Common myeloid progenitor, CD34-positive (primary cell): ENCODE measurements around the gene LTBP3.
A peak's percentile ranks its signal among the peaks of the same experiment; 100 is the strongest.

Experiments used
- CTCF ChIA-PET: fragments of 350-600 bp; sonication (Branson Sonifier 250); formaldehyde crosslinking; loops from one replicate; lab custom pipeline; 2021; ENCODE audit warnings: antibody characterized with exemption; lab: Charles Lee
- POLR2A ChIA-PET: fragments of 350-600 bp; sonication (Branson Sonifier 250); formaldehyde crosslinking; loops from one replicate; lab custom pipeline; 2021; ENCODE audit warnings: antibody characterized with exemption; lab: Charles Lee
- DNase-seq, 3 donors: peaks; one replicate each; pipeline versions ENCODE4 v3.0.0 to v3.0.0-alpha.2; 2013
- H3K27ac ChIP-seq, 2 experiments: 1 replicate in 1 of 2; 2 replicates in 1 of 2; pipeline ENCODE4 v1.7.0; 2013; ENCODE audit warnings: inconsistent platforms in 2 of 2, low read length in 2 of 2, mild to moderate bottlenecking in 2 of 2, low read depth in 1 of 2, moderate library complexity in 1 of 2; ENCODE audit not compliant: severe bottlenecking in 2 of 2, insufficient read depth in 1 of 2, poor library complexity in 1 of 2
- H3K27me3 ChIP-seq, 5 experiments: replicated peaks in 2 of 5; 1 replicate in 3 of 5; 2 replicates in 2 of 5; pipeline versions ENCODE4 v1.6.1 to v1.7.0; 2013; ENCODE audit warnings: low read length in 4 of 5, mild to moderate bottlenecking in 2 of 5, moderate library complexity in 2 of 5, inconsistent platforms in 1 of 5; ENCODE audit not compliant: insufficient read depth in 5 of 5, control insufficient read depth in 4 of 5
- H3K36me3 ChIP-seq, 4 experiments: 1 replicate in 2 of 4; 2 replicates in 2 of 4; pipeline versions ENCODE4 v1.6.1 to v1.7.0; 2013; ENCODE audit warnings: low read length in 3 of 4, control low read depth in 1 of 4, mild to moderate bottlenecking in 1 of 4; ENCODE audit not compliant: control insufficient read depth in 4 of 4, insufficient read depth in 4 of 4
- H3K4me1 ChIP-seq, 4 experiments: 1 replicate in 3 of 4; 2 replicates in 1 of 4; pipeline versions ENCODE4 v1.6.1 to v1.7.1; 2013; ENCODE audit warnings: low read length in 3 of 4, mild to moderate bottlenecking in 3 of 4, control low read depth in 1 of 4, inconsistent platforms in 1 of 4, moderate library complexity in 1 of 4; ENCODE audit not compliant: control insufficient read depth in 4 of 4, insufficient read depth in 4 of 4; ENCODE audit errors: control extremely low read depth in 1 of 4
- H3K4me3 ChIP-seq, 7 experiments: 1 replicate in 4 of 7; 2 replicates in 3 of 7; pipeline versions ENCODE4 v1.5.1 to v1.7.0; 2013; ENCODE audit warnings: mild to moderate bottlenecking in 7 of 7, low read length in 6 of 7, moderate library complexity in 6 of 7, inconsistent platforms in 2 of 7, low read depth in 2 of 7, control low read depth in 1 of 7; ENCODE audit not compliant: insufficient read depth in 4 of 7, control insufficient read depth in 1 of 7; ENCODE audit errors: extremely low read depth in 1 of 7
- H3K9me3 ChIP-seq, 5 experiments: 1 replicate in 4 of 5; 2 replicates in 1 of 5; pipeline versions ENCODE4 v1.6.1 to v1.7.1; 2013; ENCODE audit warnings: low read length in 4 of 5, mild to moderate bottlenecking in 2 of 5, inconsistent platforms in 1 of 5, low read depth in 1 of 5, moderate library complexity in 1 of 5; ENCODE audit not compliant: control insufficient read depth in 4 of 5, insufficient read depth in 2 of 5; ENCODE audit errors: control extremely low read depth in 1 of 5
- WGBS: methylation state at CpG from one replicate; pipeline ENCODE4 v1.1.5; 2013; ENCODE audit not compliant: insufficient coverage; 5-methylcytosine and 5-hydroxymethylcytosine counted together

Gene LTBP3

DNA sequence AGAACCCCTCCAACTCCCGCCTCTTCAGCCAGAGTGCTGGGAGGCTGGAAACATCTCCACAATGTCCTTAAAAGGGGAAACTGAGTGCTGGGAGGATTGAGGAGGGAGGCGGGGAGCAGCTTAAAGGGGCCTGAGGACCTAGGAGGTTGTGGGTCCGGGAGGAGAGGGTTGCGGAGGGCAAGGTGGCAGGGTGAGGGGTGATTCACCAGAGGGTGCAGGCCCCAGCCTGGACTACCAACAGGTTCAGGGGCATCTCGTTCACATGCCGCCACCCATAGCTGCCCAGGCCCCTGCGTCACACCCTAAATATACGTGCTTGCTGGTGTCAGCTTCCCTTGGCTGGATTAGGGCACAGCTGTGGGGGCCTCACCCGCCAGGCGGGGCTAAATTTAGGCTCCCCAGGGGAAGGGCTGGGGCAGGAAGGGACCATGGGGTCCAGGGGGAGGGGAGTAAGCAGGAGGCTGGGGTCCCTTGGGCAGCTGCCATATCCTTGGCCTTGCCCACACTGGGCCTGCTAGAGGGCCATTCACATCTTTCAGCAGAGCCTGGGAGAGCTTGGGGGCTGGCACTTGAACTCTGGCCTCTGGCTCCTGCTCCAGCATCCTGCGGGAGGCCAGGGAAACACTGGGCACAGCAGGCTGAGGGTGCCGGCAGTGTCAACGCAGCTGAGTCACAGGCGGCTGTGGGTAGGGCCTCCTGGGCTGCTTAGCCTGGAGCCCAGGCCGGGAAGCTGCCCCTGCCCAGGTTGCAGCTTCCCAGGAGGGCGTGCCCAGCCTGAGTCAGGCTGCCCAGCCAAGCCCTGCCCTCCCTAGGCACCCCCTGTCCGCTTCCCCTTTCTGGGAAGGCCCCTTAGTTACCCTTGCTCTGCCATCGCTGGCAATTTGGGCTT lies 19.0 kb upstream of the LTBP3 start:
- Histone ChIP-seq H3K9me3 (no peaks in the 10 kb centered on the region), H3K27ac (peak overlapping the region; percentile 19 to 70), H3K36me3 (peaks cover 0 to 36% (median 25%) of the 10 kb centered on the region in 4 experiments), H3K4me3 (peak overlapping the region in 6 of 7 experiments; percentile 50 to 91 (median 68)), H3K27me3 (no peaks in the 10 kb centered on the region), H3K4me1 (peaks cover 0 to 57% (median 49%) of the 10 kb centered on the region in 4 experiments)
- 20% methylated on average over 14 of the region's 18 CpGs for WGBS
- POLR2A ChIA-PET: interaction anchor here (0.6 to 4.1 kb wide), 5 partner anchors 9 to 473 kb away, joined by 3 to 32 read pairs (median 4); partner anchors contain the start of genes MAP3K11 and SCYL1
- DNase-seq: peak; percentile 72 to 84 (median 84)
- CTCF ChIA-PET: interaction anchor here (0.8 to 16.4 kb wide), 6 partner anchors 13 to 449 kb away, joined by 3 to 262 read pairs (median 8); no protein-coding TSS in a partner anchor

GRCh38 chr11:65576232-65576866 lies 18.2 kb upstream of the LTBP3 start:
- ChIA-PET POLR2A (interaction anchor here (1.1 to 4.1 kb wide), 3 partner anchors 10 to 36 kb away, joined by 3 to 32 read pairs (median 7); no protein-coding TSS in a partner anchor), CTCF (interaction anchor here (1.0 to 16.4 kb wide), 6 partner anchors 8 to 37 kb away, joined by 3 to 262 read pairs (median 8); no protein-coding TSS in a partner anchor)
- Histone ChIP-seq H3K27ac (peak overlapping the region in 1 of 2 experiments; percentile 70), H3K4me3 (peak overlapping the region; percentile 23 to 91 (median 65)), H3K36me3 (peaks cover 0 to 29% (median 22%) of the 10 kb centered on the region in 4 experiments), H3K4me1 (peaks cover 5 to 64% (median 56%) of the 10 kb centered on the region in 4 experiments), H3K9me3 (no peaks in the 10 kb centered on the region), H3K27me3 (no peaks in the 10 kb centered on the region)
- DNase-seq: no peak
- WGBS: 12% methylated on average over 12 of the region's 26 CpGs

DNA sequence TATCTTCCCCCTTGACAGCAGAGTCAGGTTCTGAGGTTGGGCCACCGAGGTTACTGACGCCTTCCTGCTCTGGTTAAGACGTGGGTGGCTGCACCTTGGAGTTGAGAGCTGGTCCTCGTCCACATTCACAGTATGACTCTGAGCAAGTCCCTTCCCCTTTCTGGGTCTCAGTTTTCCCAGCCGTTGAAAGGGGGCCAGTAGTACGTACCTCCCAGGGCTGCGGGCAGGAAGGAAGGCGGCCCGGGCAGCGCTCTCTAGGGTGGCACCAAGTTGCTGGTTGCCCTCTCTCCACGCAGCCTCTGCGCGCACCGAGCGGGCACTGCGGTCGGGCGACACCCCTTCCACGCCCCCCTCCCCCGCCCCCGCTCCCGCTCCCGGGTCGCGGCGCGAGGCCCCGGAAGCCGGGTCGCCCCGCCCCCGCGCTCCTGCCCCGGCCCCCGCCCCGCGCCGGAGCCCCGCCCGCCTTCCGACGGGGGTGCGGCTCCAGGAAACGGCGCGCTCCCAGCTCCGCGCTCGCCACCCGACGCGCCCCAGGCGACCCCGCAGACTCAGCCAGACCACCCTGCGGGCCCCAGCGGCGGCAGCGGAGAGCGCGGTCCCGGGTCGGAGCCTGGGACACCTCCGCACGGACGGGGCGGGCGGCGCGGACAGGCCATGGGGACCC lies 17.5 kb upstream of the LTBP3 start, which contains the start of gene EHBP1L1:
EHBP1L1 (plus strand) TSS at position 486 of the 664 bp plus-strand sequence. CDS start 250 bp downstream, outside the sequence.
- Histone ChIP-seq H3K27me3 (no peaks in the 10 kb centered on the region), H3K27ac (peak within 1 kb of the TSS; percentile 19 to 70), H3K9me3 (no peaks in the 10 kb centered on the region), H3K36me3 (peaks cover 0 to 26% (median 19%) of the 10 kb centered on the region in 4 experiments), H3K4me3 (peak within 1 kb of the TSS; percentile 23 to 91 (median 74)), H3K4me1 (peaks cover 9 to 71% (median 63%) of the 10 kb centered on the region in 4 experiments)
- DNase-seq: peak; percentile 57 to 78 (median 69)
- under 1% methylated on average over 42 of the region's 69 CpGs for WGBS
- ChIA-PET POLR2A (interaction anchor here (1.1 to 4.1 kb wide), 3 partner anchors 11 to 35 kb away, joined by 3 to 32 read pairs (median 7); no protein-coding TSS in a partner anchor), CTCF (interaction anchor here (1.4 to 16.4 kb wide), 6 partner anchors 8 to 37 kb away, joined by 3 to 262 read pairs (median 8); no protein-coding TSS in a partner anchor)

DNA sequence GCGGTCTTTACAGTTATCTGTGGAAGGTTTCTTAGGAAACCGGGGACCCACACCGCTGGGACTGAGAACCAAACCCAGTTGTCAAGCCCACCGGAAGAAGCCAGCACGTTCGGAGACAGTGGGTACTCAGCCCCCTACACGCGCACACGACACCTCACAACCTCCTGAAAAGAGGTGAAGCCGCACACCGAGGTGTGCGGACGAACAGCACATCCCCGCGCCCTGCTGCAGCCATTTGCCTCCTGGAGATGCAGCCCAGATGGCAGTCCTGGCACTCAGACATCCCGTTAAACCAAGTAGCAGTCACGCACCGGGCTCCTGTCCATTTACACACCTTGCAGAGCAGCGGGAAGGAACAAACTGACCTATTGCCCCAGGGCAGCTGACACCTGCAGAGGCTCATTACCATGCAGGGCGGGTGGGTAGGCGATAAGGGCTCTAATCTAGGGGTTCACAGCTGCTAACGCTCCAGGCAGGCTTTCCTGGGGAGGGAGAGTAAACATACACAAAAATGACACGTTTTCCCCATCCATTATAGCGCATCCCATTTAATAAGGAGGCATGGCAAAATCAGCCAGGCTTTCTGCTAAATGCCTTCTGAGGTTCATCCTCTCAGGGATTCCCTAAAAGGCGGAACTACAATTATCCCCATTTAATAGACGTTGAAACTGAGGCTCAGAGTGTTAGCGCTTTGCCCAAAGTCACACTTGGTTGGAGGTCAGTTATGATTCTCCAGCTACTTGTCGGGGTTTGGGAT lies 16.8 kb upstream of the LTBP3 start:
- ChIA-PET CTCF (interaction anchor here (1.4 to 16.4 kb wide), 6 partner anchors 9 to 36 kb away, joined by 3 to 262 read pairs (median 8); no protein-coding TSS in a partner anchor), POLR2A (interaction anchor here (2.1 to 4.1 kb wide), 2 partner anchors 12 to 35 kb away, joined by 7 to 32 read pairs; no protein-coding TSS in a partner anchor)
- Histone ChIP-seq H3K27ac (peak overlapping the region in 1 of 2 experiments; percentile 63), H3K4me1 (peaks cover 9 to 74% (median 66%) of the 10 kb centered on the region in 4 experiments), H3K4me3 (peak overlapping the region; percentile 19 to 91 (median 74)), H3K9me3 (no peaks in the 10 kb centered on the region), H3K36me3 (peaks cover 0 to 19% (median 13%) of the 10 kb centered on the region in 4 experiments), H3K27me3 (no peaks in the 10 kb centered on the region)
- 7% methylated on average over 24 of the region's 28 CpGs for WGBS
- peak in 2 of 3 donors; percentile 51 to 73 for DNase-seq

- CTCF ChIA-PET: interaction anchor here (1.1 to 16.4 kb wide), 8 partner anchors 9 to 36 kb away, joined by 3 to 262 read pairs (median 71); no protein-coding TSS in a partner anchor
- peak overlapping the region; percentile 28 to 99 (median 82) for H3K4me3 ChIP-seq
- peaks cover 0 to 12% (median 6%) of the 10 kb centered on the region in 4 experiments for H3K36me3 ChIP-seq
- POLR2A ChIA-PET: interaction anchor here (1.0 to 4.1 kb wide), 3 partner anchors 12 to 34 kb away, joined by 4 to 32 read pairs (median 7); no protein-coding TSS in a partner anchor
- WGBS: 0% methylated on average over 42 of the region's 67 CpGs
- H3K27ac ChIP-seq: peak overlapping the region in 1 of 2 experiments; percentile 76
- H3K4me1 ChIP-seq: peaks cover 13 to 81% (median 73%) of the 10 kb centered on the region in 4 experiments
- no peaks in the 10 kb centered on the region for H3K27me3 ChIP-seq
- H3K9me3 ChIP-seq: no peaks in the 10 kb centered on the region
- peak; percentile 96 for DNase-seq
These were observed 16.1 kb upstream of the LTBP3 start for GRCh38 chr11:65574109-65574810.
